ENCODE data around the gene ATP11A.
"Not testable (repeated sequence)": the region's sequence is repeated elsewhere in the genome, so short reads cannot be mapped to it uniquely, and the experiment has no call there.

The ATP11A gene

DNA sequence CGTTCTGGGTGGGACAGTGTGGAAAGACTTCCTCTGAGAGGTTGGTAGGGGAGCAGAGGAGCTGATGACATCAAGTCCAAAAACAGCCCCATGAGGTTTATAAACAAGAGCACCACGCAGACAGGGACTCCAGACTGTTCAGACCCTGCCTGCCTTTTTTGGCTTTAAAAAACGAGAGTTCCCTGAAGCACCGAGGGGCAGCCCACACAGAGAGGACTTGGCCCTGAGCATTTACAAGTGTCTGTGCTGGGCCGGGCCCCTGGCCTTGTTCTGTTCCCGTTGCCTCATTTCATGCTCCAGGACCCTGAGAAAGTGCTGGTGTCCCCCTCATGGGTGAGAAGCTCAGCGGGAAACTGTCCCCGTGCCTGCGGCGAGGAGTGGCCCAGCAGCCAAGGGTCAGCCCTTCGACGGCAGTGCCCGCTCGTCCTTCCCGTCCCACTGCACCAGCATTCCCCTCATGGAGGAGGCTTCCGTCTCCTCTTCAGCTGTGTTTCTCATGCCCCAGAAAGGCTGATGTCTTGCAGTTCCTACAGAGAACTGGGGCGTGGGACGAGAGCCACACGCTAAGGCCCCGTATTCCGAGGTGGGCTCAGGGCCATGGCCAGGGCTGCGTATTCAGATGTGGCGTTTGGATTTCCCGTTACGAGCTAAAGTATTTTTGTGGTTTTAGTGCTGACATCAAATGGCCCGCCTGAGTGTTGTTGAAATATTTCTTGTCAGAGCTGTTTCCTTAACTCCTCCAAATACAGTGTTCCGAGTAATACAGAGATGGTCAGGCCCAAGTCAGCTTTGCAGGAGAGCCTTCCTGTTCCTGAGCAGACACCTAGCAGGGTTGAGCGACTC is 93.5 kb downstream of the ATP11A start:
- DNase-seq (ENCODE audit: low read depth, low spot score): no peak
- H3K4me3 ChIP-seq (ENCODE audit: low read depth, low read length): no peak overlapping the region
- TF ChIP-seq, protein P1, sequence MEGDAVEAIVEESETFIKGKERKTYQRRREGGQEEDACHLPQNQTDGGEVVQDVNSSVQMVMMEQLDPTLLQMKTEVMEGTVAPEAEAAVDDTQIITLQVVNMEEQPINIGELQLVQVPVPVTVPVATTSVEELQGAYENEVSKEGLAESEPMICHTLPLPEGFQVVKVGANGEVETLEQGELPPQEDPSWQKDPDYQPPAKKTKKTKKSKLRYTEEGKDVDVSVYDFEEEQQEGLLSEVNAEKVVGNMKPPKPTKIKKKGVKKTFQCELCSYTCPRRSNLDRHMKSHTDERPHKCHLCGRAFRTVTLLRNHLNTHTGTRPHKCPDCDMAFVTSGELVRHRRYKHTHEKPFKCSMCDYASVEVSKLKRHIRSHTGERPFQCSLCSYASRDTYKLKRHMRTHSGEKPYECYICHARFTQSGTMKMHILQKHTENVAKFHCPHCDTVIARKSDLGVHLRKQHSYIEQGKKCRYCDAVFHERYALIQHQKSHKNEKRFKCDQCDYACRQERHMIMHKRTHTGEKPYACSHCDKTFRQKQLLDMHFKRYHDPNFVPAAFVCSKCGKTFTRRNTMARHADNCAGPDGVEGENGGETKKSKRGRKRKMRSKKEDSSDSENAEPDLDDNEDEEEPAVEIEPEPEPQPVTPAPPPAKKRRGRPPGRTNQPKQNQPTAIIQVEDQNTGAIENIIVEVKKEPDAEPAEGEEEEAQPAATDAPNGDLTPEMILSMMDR (IDR thresholded peaks at IDR 0.05; ENCODE audit: insufficient read depth, low read length, missing control alignments): no peak
- POLR2A ChIA-PET: no interaction called here
- CTCF ChIA-PET: no interaction called here

DNA sequence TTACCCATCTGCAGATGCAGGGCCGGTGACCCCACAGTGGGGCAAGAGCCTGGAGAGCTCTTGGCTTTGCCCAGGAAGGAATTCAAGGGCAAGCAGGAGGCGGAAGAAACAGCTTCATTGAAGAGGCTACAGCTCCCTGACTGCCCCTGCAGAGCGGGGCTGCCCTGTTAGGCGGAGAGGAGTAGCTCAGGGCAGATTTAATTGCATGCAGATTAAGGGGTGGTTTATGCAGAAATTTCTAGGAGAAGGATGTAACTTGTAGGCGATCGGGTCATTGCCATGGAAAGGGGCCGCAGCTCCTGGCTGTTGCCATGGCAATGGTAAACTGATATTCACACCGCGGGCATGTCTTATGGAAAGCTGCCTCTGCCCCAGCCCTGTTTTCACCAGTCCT is 94.1 kb downstream of the ATP11A start:
- TF ChIP-seq, protein P1 (IDR thresholded peaks at IDR 0.05; ENCODE audit: insufficient read depth, low read length, missing control alignments): no peak
- ChIA-PET CTCF (no interaction called here), POLR2A (no interaction called here)
- H3K4me3 ChIP-seq (ENCODE audit: low read depth, low read length): no peak overlapping the region
- no peak for DNase-seq (ENCODE audit: low read depth, low spot score)

DNA sequence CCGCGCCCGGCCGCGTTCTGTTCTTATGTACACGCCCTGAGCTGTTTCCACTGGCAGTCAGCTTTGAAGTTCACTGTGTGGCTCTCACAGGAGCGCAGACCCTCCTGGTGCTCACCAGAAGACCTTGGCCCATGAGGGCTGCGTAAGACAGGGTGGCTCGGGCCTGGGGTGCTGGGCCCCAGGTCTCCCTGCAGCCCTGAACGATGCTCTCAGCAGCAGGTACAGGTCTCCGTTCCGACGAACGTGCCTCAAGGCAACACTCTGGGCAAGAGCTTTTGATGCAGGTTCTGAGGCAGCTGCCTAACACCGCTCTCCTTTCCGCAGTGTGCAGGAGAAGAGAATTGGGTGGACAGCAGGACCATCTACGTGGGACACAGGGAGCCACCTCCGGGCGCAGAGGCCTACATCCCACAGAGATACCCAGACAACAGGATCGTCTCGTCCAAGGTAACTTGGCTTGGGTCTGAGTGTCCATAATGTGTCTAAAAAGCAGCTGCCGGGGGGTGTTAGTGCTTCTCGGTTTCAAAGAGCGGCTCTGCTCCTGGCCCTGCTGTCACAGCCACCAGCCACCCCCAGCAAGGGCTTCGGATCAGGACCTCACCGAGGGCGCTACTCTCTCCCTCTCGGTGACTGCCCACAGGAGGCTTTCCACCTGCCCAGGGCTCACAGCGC is 95.1 kb downstream of the ATP11A start:
- TF ChIP-seq, protein P1 (IDR thresholded peaks at IDR 0.05; ENCODE audit: insufficient read depth, low read length, missing control alignments): no peak
- no peak overlapping the region for H3K4me3 ChIP-seq (ENCODE audit: low read depth, low read length)
- ChIA-PET CTCF (no interaction called here), POLR2A (no interaction called here)
- DNase-seq (ENCODE audit: low read depth, low spot score): no peak

DNA sequence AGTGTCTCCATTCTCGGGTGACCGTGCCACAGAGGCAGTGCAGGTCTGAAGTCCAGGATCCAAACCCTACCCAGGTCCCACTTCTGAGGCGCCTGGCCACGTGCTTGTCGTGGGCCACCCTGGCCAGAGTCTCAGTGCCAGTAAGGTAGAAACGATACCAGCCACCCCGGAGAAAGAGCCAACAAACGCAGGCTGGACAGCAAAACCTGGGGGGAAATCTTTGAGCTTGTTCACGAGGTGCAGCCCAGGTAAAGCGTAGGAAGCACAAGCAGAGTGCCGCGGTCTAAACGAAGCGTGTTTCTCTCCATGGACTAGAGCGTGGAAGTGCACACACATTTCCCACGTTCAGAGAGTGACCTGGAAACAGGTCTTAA is 95.6 kb downstream of the ATP11A start:
- POLR2A ChIA-PET: no interaction called here
- DNase-seq (ENCODE audit: low read depth, low spot score): no peak

DNA sequence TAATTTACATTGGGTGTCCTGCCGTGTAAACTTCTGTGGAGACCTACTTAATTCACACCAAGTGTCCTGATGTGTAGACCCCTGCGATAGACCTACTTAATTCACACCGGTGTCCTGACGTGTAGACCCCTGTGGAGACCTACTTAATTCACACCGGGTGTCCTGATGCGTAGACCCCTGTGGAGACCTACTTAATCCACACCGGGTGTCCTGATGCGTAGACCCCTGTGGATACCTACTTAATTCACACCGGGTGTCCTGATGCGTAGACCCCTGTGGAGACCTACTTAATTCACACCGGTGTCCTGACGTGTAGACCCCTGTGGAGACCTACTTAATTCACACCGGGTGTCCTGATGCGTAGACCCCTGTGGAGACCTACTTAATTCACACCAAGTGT is 97.0 kb downstream of the ATP11A start:
- CTCF ChIA-PET; POLR2A ChIA-PET; DNase-seq (ENCODE audit: low read depth, low spot score); H3K4me3 ChIP-seq (ENCODE audit: low read depth, low read length): not testable (repeated sequence)

More for the DNA sequence above, 95.6 kb downstream of the ATP11A start:
- CTCF ChIA-PET: no interaction called here
- H3K4me3 ChIP-seq (ENCODE audit: low read depth, low read length): no peak overlapping the region
- TF ChIP-seq, protein P1 (IDR thresholded peaks at IDR 0.05; ENCODE audit: insufficient read depth, low read length, missing control alignments): no peak

DNA sequence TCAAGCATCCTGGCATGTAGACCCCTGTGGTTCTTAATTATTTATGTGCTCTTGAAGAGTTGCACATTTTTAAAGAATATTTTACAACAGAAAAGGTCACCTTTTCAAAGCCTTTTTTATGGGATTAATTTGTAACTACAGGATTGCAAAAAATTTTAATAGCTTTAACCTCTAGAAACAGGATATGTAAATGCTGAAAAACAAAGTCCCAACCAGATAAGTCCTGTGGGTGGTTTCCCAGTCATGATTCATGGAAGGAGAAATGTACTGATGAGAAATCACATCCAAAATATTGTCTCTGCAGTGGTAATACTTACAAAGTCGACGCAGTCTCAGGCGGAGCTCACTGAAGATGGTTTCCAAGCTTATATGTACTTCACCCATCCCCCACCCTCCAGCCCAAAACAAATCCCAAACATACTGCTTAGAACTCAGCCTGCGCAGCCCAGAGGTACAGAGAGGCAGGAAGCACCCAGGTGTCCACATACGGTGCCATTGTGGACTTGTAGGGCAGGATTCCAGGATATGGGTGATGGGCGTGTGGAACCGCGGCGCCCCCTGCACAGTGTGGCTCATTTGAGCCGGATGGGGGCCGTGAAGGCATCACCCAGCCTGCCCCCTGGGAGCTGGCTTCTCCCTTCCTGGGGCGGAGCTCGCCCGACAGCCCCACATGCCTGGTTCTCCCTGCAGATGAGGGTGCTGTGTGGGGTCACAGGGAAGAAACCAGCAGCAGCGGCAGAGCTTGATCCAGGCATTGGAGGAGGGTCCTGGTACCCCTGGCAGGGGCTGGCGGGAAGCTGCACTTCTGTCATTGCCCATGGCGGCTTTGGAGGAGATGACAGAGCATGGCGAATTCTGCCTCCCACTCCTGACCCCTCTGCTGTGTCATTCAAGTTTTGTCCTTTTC is 101.2 kb downstream of the ATP11A start:
- TF ChIP-seq, protein P1 (IDR thresholded peaks at IDR 0.05; ENCODE audit: insufficient read depth, low read length, missing control alignments): no peak
- POLR2A ChIA-PET: no interaction called here
- DNase-seq (ENCODE audit: low read depth, low spot score): no peak
- CTCF ChIA-PET: no interaction called here
- no peak overlapping the region for H3K4me3 ChIP-seq (ENCODE audit: low read depth, low read length)

Measured in AG04449 (cell line).